Measurements from ENCODE around the gene CPD.

GRCh38 chr17:30378241-30378824 lies 394 bp upstream of the CPD start:
- TF ChIP-seq, protein P1, sequence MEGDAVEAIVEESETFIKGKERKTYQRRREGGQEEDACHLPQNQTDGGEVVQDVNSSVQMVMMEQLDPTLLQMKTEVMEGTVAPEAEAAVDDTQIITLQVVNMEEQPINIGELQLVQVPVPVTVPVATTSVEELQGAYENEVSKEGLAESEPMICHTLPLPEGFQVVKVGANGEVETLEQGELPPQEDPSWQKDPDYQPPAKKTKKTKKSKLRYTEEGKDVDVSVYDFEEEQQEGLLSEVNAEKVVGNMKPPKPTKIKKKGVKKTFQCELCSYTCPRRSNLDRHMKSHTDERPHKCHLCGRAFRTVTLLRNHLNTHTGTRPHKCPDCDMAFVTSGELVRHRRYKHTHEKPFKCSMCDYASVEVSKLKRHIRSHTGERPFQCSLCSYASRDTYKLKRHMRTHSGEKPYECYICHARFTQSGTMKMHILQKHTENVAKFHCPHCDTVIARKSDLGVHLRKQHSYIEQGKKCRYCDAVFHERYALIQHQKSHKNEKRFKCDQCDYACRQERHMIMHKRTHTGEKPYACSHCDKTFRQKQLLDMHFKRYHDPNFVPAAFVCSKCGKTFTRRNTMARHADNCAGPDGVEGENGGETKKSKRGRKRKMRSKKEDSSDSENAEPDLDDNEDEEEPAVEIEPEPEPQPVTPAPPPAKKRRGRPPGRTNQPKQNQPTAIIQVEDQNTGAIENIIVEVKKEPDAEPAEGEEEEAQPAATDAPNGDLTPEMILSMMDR (conservative IDR thresholded peaks at IDR 0.05 in 1 of 2, IDR thresholded peaks at IDR 0.05 in 1 of 2; ENCODE audit: low read depth in 1 of 2, low read length in 2 of 2), result no peak
- TF ChIP-seq EZH2 (IDR thresholded peaks at IDR 0.05; ENCODE audit: low read length, missing control alignments), result no peak
